Mesothelial cell of epicardium (in vitro differentiated cells): ENCODE measurements around the gene ECD. TPM values are rescaled to one million over a fixed set of nuclear protein-coding genes. Genes with fewer than 3 reads are reported as not detected.
A peak's percentile ranks its signal among the peaks of the same experiment; 100 is the strongest.
"Not testable (repeated sequence)": the region's sequence is repeated elsewhere in the genome, so short reads cannot be mapped to it uniquely, and the experiment has no call there.

ENCODE experiments used
- DNase-seq, 2 experiments: peaks; one replicate each; pipeline ENCODE4 v3.0.0; 2021; ENCODE audit warnings: low spot score in 2 of 2; ENCODE audit not compliant: unreplicated experiment in 2 of 2
- H3K27ac Mint-ChIP-seq: 2 replicates; pipeline ENCODE4 v1.8.0; 2021; ENCODE audit warnings: mixed read lengths
- H3K27me3 Mint-ChIP-seq: 2 replicates; pipeline ENCODE4 v1.8.0; 2021; ENCODE audit warnings: low read depth, mixed read lengths
- H3K36me3 Mint-ChIP-seq: 2 replicates; pipeline ENCODE4 v1.8.0; 2021; ENCODE audit warnings: mixed read lengths
- H3K4me1 Mint-ChIP-seq: 2 replicates; pipeline ENCODE4 v1.8.0; 2021; ENCODE audit warnings: mixed read lengths
- H3K4me3 Mint-ChIP-seq: 2 replicates; pipeline ENCODE4 v1.8.0; 2021; ENCODE audit warnings: mild to moderate bottlenecking, moderate library complexity, mixed read lengths
- H3K9me3 Mint-ChIP-seq: 2 replicates; pipeline ENCODE4 v1.8.0; 2021; ENCODE audit warnings: mixed read lengths
- CTCF ChIP-seq: fragments of 200-600 bp; sonication (generic); IDR thresholded peaks from one replicate; pipeline ENCODE4 v1.5.0; 2021; ENCODE audit warnings: antibody characterized with exemption; ENCODE audit not compliant: unreplicated experiment
- total RNA-seq: library from RNA; stranded (reverse); gene quantifications from 3 replicates; pipeline ENCODE4 v1.2.1, GENCODE V29; 2021

ECD gene
- total RNA-seq, 1 donor from 2014 or later = 31.4 TPM

GRCh38 chr10:73113551-73113950, 54.3 kb downstream of the ECD start:
- Mint-ChIP-seq H3K27me3 (no peaks in the 10 kb centered on the region), H3K27ac (no peak overlapping the region), H3K4me1 (peaks cover 6% of the 10 kb centered on the region), H3K36me3 (peaks cover 13% of the 10 kb centered on the region), H3K9me3 (peaks cover 3% of the 10 kb centered on the region), H3K4me3 (no peak overlapping the region)
- TF ChIP-seq CTCF = no peak
- no peak for DNase-seq

DNA sequence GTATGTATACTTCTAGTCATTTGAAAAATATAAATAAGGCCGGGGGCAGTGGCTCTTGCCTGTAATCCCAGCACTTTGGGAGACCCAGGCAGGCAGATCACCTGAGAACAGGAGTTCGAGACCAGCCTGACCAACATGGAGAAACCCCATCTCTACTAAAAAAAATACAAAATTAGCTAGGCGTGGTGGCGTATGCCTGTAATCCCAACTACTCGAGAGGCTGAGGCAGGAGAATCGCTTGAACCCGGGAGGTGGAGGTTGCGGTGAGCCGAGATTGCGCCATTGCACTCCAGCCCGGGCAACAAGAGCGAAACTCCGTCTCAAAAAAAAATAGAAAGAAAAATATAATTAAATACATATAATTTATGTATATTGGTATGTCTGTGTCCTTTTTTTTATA, 55.8 kb downstream of the ECD start:
- Mint-ChIP-seq H3K27ac (peak overlapping the region; percentile 97), H3K36me3 (peaks cover 17% of the 10 kb centered on the region)
- not testable (repeated sequence) for H3K9me3 Mint-ChIP-seq, H3K27me3 Mint-ChIP-seq, H3K4me1 Mint-ChIP-seq, H3K4me3 Mint-ChIP-seq, DNase-seq

GRCh38 chr10:73110345-73110849, 57.4 kb downstream of the ECD start, which contains the start of gene NUDT13:
NUDT13 (plus strand) TSS chr10:73110455; CDS start chr10:73114366, 3,911 bp downstream.
- peak in 1 of 2 experiments; percentile 53 for DNase-seq
- Mint-ChIP-seq H3K27ac (peak within 1 kb of the TSS; percentile 97), H3K36me3 (peaks cover 18% of the 10 kb centered on the region), H3K27me3 (no peaks in the 10 kb centered on the region), H3K4me3 (peak within 1 kb of the TSS; percentile 87), H3K9me3 (peaks cover 3% of the 10 kb centered on the region), H3K4me1 (peaks cover 6% of the 10 kb centered on the region)
- TF ChIP-seq CTCF = no peak

DNA sequence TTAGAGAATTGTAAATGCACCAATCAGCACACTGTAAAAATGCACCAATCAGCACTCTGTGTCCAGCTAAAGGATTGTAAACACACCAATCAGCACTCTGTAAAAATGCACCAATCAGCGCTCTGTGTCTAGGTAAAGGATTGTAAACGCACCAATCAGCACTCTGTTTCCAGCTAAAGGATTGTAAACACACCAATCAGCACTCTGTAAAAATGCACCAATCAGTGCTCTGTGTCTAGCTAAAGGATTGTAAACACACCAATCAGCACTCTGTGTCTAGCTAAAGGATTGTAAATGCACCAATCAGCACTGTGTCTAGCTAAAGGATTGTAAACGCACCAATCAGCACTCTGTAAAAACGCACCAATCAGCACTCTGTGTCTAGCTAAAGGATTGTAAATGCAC, 58.6 kb downstream of the ECD start:
- not testable (repeated sequence) for DNase-seq, H3K4me1 Mint-ChIP-seq, H3K4me3 Mint-ChIP-seq, H3K27ac Mint-ChIP-seq, H3K27me3 Mint-ChIP-seq, H3K9me3 Mint-ChIP-seq
- H3K36me3 Mint-ChIP-seq = peaks cover 18% of the 10 kb centered on the region

- no peak for TF ChIP-seq CTCF
- no peaks in the 10 kb centered on the region for H3K27me3 Mint-ChIP-seq
- no peak overlapping the region for H3K4me3 Mint-ChIP-seq
- peaks cover 3% of the 10 kb centered on the region for H3K9me3 Mint-ChIP-seq
- H3K36me3 Mint-ChIP-seq = peaks cover 26% of the 10 kb centered on the region
- no peak for DNase-seq
- H3K27ac Mint-ChIP-seq = no peak overlapping the region
- peaks cover 3% of the 10 kb centered on the region for H3K4me1 Mint-ChIP-seq
Measured at GRCh38 chr10:73106301-73106700, 61.5 kb downstream of the ECD start.

DNA sequence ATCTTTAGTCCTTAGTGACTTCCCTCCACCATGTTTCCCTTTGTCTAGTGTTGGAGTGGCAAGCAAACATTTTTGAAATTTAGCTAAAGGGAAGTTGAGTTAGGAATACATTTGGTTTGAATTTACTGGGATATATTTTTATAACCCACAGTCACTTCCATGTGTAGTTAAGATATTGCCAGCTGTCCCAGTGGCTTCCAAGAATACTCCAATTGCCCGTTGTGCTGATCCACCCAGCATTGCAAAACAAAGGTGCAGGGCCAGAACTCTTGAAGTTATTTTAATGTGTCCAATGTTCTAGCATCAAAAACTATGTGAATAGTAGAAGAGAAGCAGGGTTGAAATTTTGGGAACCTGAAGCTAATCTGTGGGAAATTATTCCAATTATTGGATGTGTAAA, 68.7 kb downstream of the ECD start:
- Mint-ChIP-seq H3K4me1 (peaks cover 18% of the 10 kb centered on the region), H3K36me3 (peaks cover 10% of the 10 kb centered on the region), H3K27ac (no peak overlapping the region), H3K27me3 (no peaks in the 10 kb centered on the region), H3K9me3 (no peaks in the 10 kb centered on the region), H3K4me3 (no peak overlapping the region)
- DNase-seq = no peak
- TF ChIP-seq CTCF = no peak

GRCh38 chr10:73097305-73097670, 70.5 kb downstream of the ECD start:
- Mint-ChIP-seq H3K4me1 (peaks cover 28% of the 10 kb centered on the region), H3K4me3 (peak overlapping the region; percentile 98), H3K27me3 (no peaks in the 10 kb centered on the region), H3K27ac (peak overlapping the region; percentile 99), H3K9me3 (no peaks in the 10 kb centered on the region), H3K36me3 (peaks cover 4% of the 10 kb centered on the region)
- no peak for TF ChIP-seq CTCF
- DNase-seq = no peak
